Caco-2 (cell line): ENCODE results near the gene ALDH1A2. TPM values are rescaled to one million over a fixed set of nuclear protein-coding genes. Genes with fewer than 3 reads are reported as not detected.

Experiments used
- BruUV-seq: library from RNA; stranded (reverse); fragments of 400-500 nt; replicated peaks from 2 replicates; lab custom pipeline; 2021; lab: Mats Ljungman, UMichigan
- CTCF ChIA-PET: fragments of 300-600 bp; sonication (Branson Sonifier 250); formaldehyde crosslinking; loops from one replicate; lab custom pipeline; 2022; ENCODE audit warnings: antibody characterized with exemption; lab: Charles Lee
- POLR2A ChIA-PET: fragments of 300-600 bp; sonication (Branson Sonifier 250); formaldehyde crosslinking; loops from one replicate; lab custom pipeline; 2022; ENCODE audit warnings: antibody characterized with exemption; lab: Charles Lee
- DNase-seq, 2 experiments: peaks; one replicate each; pipeline versions ENCODE4 v3.0.0 to v3.0.0-alpha.2; 2020 to 2022
- H3K27me3 ChIP-seq: replicated peaks from 2 replicates; pipeline ENCODE4 v1.6.0; 2011; ENCODE audit warnings: low read length; ENCODE audit not compliant: control insufficient read depth, insufficient read depth
- H3K36me3 ChIP-seq: 2 replicates; pipeline ENCODE4 v1.5.1; 2011; ENCODE audit warnings: low read length; ENCODE audit not compliant: control insufficient read depth, insufficient read depth
- H3K4me1 ChIP-seq: fragments of 250-450 bp; sonication (Bioruptor Pico); 2 replicates; pipeline ENCODE4 v1.5.1; 2020; ENCODE audit warnings: mild to moderate bottlenecking
- H3K4me3 ChIP-seq: 2 replicates; pipeline ENCODE4 v1.5.1; 2011; ENCODE audit warnings: low read depth, mild to moderate bottlenecking, control low read depth, low read length
- H3K9me3 ChIP-seq: fragments of 250-450 bp; sonication (Bioruptor Pico); 2 replicates; pipeline ENCODE4 v1.5.1; 2020; ENCODE audit warnings: mild to moderate bottlenecking, moderate library complexity
- H3K27ac Mint-ChIP-seq: one replicate; pipeline ENCODE4 v1.8.0; 2022; ENCODE audit warnings: mixed read lengths; ENCODE audit not compliant: unreplicated experiment
- H3K27me3 Mint-ChIP-seq: one replicate; pipeline ENCODE4 v1.8.0; 2022; ENCODE audit warnings: mixed read lengths; ENCODE audit not compliant: insufficient read depth, unreplicated experiment
- H3K36me3 Mint-ChIP-seq: one replicate; pipeline ENCODE4 v1.8.0; 2022; ENCODE audit warnings: mild to moderate bottlenecking, mixed read lengths; ENCODE audit not compliant: insufficient read depth, unreplicated experiment
- H3K4me1 Mint-ChIP-seq: one replicate; pipeline ENCODE4 v1.8.0; 2022; ENCODE audit warnings: low read depth, mixed read lengths; ENCODE audit not compliant: unreplicated experiment
- H3K4me3 Mint-ChIP-seq: one replicate; pipeline ENCODE4 v1.8.0; 2022; ENCODE audit warnings: mild to moderate bottlenecking, moderate library complexity, mixed read lengths; ENCODE audit not compliant: unreplicated experiment
- H3K9me3 Mint-ChIP-seq: one replicate; pipeline ENCODE4 v1.8.0; 2022; ENCODE audit warnings: mixed read lengths; ENCODE audit not compliant: unreplicated experiment
- CTCF ChIP-seq, 2 experiments: fragments of 200-600 bp in 1 of 2; IDR thresholded peaks; 1 replicate in 1 of 2; 2 replicates in 1 of 2; pipeline versions ENCODE4 v1.5.1 to v1.8.0; 2011 to 2022; ENCODE audit warnings: antibody characterized with exemption in 1 of 2, control low read depth in 1 of 2, inconsistent platforms in 1 of 2, low read depth in 1 of 2, low read length in 1 of 2, mild to moderate bottlenecking in 1 of 2, moderate library complexity in 1 of 2; ENCODE audit not compliant: insufficient read depth in 1 of 2, severe bottlenecking in 1 of 2, unreplicated experiment in 1 of 2
- intact Hi-C: fragments of 100-400 bp; cut with micrococcal nuclease; formaldehyde crosslinking; loops from one replicate; pipeline ENCODE4 v1.10.0; 2022; ENCODE audit not compliant: unreplicated experiment
- total RNA-seq: library from RNA; stranded (reverse); gene quantifications from 2 replicates; pipeline ENCODE4 v1.2.3, GENCODE V29; 2022

Gene ALDH1A2
- total RNA-seq, 1 experiment from 2014 or later = 0.61 TPM

- no peaks in the 10 kb centered on the region for H3K27me3 ChIP-seq
- Mint-ChIP-seq H3K4me1 (no peaks in the 10 kb centered on the region), H3K9me3 (no peaks in the 10 kb centered on the region), H3K36me3 (no peaks in the 10 kb centered on the region), H3K4me3 (no peak overlapping the region), H3K27ac (no peak overlapping the region), H3K27me3 (peaks cover 12% of the 10 kb centered on the region)
- no peaks in the 10 kb centered on the region for H3K4me1 ChIP-seq
- H3K9me3 ChIP-seq = no peaks in the 10 kb centered on the region
- no peaks in the 10 kb centered on the region for H3K36me3 ChIP-seq
- POLR2A ChIA-PET = no interaction called here
- no TSS peak for BruUV-seq
- no peak for TF ChIP-seq CTCF (IDR thresholded peaks at IDR 0.05; ENCODE audit: insufficient read depth in 1 of 2, low read depth in 1 of 2, low read length in 1 of 2, severe bottlenecking in 1 of 2, unreplicated experiment in 1 of 2)
- no peak for DNase-seq
- CTCF ChIA-PET = no interaction called here
- H3K4me3 ChIP-seq = no peak overlapping the region
- intact Hi-C loops = no loop called here
These were observed 42.6 kb upstream of the ALDH1A2 start for GRCh38 chr15:58108117-58108516.

DNA sequence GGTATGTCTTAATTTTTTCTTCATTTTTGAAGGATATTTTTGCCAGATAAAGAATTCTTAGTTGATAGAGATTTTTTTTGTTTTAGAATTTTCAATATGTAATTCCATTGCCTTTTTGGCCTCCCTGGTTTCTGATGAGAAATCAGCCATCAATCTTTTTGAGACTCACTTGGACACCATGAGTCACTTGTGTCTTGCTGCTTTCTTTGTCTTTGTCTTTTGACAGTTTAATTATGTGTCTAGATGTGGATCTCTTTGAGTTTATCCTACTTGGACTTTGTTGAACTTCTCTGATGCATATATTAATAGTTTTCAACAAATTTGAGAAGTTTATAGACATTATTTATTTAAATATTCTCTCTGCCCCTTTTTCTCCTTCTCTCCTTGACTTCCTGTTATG, 38.0 kb upstream of the ALDH1A2 start:
- H3K4me3 ChIP-seq = no peak overlapping the region
- DNase-seq = no peak
- no peaks in the 10 kb centered on the region for H3K9me3 Mint-ChIP-seq
- ChIA-PET POLR2A (no interaction called here), CTCF (no interaction called here)
- intact Hi-C loops = no loop called here
- no TSS peak for BruUV-seq
- TF ChIP-seq CTCF (IDR thresholded peaks at IDR 0.05; ENCODE audit: insufficient read depth in 1 of 2, low read depth in 1 of 2, low read length in 1 of 2, severe bottlenecking in 1 of 2, unreplicated experiment in 1 of 2) = no peak
- no peaks in the 10 kb centered on the region for H3K36me3 ChIP-seq
- no peaks in the 10 kb centered on the region for H3K36me3 Mint-ChIP-seq
- no peaks in the 10 kb centered on the region for H3K4me1 Mint-ChIP-seq
- H3K4me1 ChIP-seq = no peaks in the 10 kb centered on the region
- no peak overlapping the region for H3K27ac Mint-ChIP-seq
- no peaks in the 10 kb centered on the region for H3K9me3 ChIP-seq
- no peaks in the 10 kb centered on the region for H3K27me3 ChIP-seq
- H3K4me3 Mint-ChIP-seq = no peak overlapping the region
- peaks cover 8% of the 10 kb centered on the region for H3K27me3 Mint-ChIP-seq

DNA sequence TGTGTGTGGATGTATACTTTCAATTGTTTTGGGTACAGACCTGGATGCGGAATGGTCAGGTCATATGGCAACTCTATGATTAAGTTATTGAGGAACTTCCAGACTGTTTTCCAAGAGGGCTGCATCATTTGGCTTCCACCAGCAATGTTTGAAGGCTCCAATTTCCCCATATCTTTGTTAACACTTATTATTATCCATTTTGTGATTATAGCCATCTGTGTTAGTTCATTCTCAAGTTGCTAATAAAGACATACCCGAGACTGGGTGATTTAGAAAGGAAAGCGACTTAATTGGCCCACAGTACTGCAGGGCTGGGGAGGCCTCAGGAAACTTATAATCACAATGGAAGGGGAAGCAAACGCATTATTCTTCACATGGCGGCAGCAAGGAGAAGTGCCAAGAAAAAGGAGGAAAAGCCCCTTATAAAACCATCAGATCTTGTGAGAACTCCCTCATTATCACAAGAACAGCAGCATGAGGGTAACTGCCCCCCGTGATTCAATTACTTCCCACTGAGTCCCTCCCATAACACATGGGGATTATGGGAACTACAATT, 31.1 kb upstream of the ALDH1A2 start:
- H3K27me3 ChIP-seq = no peaks in the 10 kb centered on the region
- CTCF ChIA-PET = no interaction called here
- no peaks in the 10 kb centered on the region for H3K36me3 ChIP-seq
- Mint-ChIP-seq H3K36me3 (no peaks in the 10 kb centered on the region), H3K9me3 (no peaks in the 10 kb centered on the region), H3K4me1 (no peaks in the 10 kb centered on the region), H3K4me3 (no peak overlapping the region), H3K27me3 (peaks cover 11% of the 10 kb centered on the region), H3K27ac (no peak overlapping the region)
- TF ChIP-seq CTCF (IDR thresholded peaks at IDR 0.05; ENCODE audit: insufficient read depth in 1 of 2, low read depth in 1 of 2, low read length in 1 of 2, severe bottlenecking in 1 of 2, unreplicated experiment in 1 of 2) = no peak
- no peak overlapping the region for H3K4me3 ChIP-seq
- POLR2A ChIA-PET = no interaction called here
- H3K9me3 ChIP-seq = no peaks in the 10 kb centered on the region
- intact Hi-C loops = no loop called here
- no TSS peak for BruUV-seq
- no peak for DNase-seq
- H3K4me1 ChIP-seq = no peaks in the 10 kb centered on the region
